ENCODE measurements around the gene SRSF4. TPM values are rescaled to one million over a fixed set of nuclear protein-coding genes. Genes with fewer than 3 reads are reported as not detected.

The SRSF4 gene
- total RNA-seq, 4 donors from 2014 or later: 75.3 to 117 (median 88.1) TPM

DNA sequence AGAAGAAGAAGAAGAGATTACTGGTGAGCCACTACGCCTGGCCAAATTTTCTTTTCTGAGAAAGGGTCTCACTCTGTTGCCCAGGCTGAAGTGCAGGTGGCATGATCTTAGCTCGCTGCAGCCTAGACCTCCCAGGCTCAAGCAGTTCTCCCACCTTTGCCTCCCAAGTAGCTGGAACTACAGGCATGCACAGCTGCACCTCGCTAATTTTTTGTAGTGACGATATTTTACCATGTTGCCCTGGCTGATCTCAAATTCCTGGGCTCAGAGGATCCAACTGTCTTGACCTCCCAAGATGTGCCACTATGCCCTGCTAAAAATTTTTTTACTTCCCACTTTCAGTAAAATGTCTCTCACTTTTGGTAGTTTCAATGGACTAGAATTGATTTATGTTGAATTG lies 82.4 kb downstream of the SRSF4 start:
- no peak for ATAC-seq (ENCODE audit: low FRiP score)
- TF ChIP-seq, protein P1, sequence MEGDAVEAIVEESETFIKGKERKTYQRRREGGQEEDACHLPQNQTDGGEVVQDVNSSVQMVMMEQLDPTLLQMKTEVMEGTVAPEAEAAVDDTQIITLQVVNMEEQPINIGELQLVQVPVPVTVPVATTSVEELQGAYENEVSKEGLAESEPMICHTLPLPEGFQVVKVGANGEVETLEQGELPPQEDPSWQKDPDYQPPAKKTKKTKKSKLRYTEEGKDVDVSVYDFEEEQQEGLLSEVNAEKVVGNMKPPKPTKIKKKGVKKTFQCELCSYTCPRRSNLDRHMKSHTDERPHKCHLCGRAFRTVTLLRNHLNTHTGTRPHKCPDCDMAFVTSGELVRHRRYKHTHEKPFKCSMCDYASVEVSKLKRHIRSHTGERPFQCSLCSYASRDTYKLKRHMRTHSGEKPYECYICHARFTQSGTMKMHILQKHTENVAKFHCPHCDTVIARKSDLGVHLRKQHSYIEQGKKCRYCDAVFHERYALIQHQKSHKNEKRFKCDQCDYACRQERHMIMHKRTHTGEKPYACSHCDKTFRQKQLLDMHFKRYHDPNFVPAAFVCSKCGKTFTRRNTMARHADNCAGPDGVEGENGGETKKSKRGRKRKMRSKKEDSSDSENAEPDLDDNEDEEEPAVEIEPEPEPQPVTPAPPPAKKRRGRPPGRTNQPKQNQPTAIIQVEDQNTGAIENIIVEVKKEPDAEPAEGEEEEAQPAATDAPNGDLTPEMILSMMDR (IDR thresholded peaks at IDR 0.05): no peak
- DNase-seq (ENCODE audit: low spot score): no peak

Small RNAs within 50 kb of the gene (small RNA-seq; reads per million reads assigned to genes)
- gene RF02271: not detected

Other genes with a start within 250 kb of the SRSF4 start
- gene TMEM200B, start 58.0 kb downstream of the SRSF4 start, total RNA-seq: 10 to 100 TPM in 2 of 4 donors, 1 to 10 TPM in 2; 7.2 to 26.8 (median 9.7) TPM
- 10 to 100 TPM; 18.0 to 29.4 (median 20.8) TPM for gene MECR, start 49.0 kb upstream of the SRSF4 start, total RNA-seq
- 10 to 100 TPM; 12.3 to 19.9 (median 15.9) TPM for gene PTPRU, start 54.6 kb upstream of the SRSF4 start, total RNA-seq

All from omental fat pad (tissue), 4 donors.